Measurements from ENCODE around the gene PLSCR5.

Gene PLSCR5

DNA sequence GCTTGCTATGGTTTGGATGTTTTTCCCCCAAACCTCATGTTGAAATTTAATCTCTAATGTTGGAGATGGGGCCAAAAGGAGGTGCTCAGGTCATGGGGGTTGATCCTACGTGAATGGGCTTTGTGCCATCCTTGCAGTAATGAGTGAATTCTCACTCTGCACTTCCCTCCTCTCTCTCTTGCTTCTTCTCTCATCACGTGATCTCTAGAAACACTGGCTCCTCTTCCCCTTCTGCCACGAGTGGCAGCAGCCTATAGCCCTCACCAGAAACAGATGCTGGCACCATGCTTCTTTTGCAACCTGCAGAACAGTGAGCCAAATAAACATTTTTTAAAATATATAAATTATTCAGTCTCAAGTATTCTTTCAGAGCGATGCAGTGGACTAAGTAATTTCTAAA, 47.4 kb downstream of the PLSCR5 start:
- no peak for DNase-seq
- Histone ChIP-seq H3K9me3 (ENCODE audit: control extremely low read depth in 1 of 5, control insufficient read depth in 4 of 5, insufficient read depth in 2 of 5, low read depth in 1 of 5, low read length in 4 of 5) (no peaks in the 10 kb centered on the region), H3K27me3 (replicated peaks in 2 of 5; ENCODE audit: control insufficient read depth in 4 of 5, insufficient read depth in 5 of 5, low read length in 4 of 5) (no peaks in the 10 kb centered on the region), H3K36me3 (ENCODE audit: control insufficient read depth in 4 of 4, insufficient read depth in 4 of 4, low read length in 3 of 4) (no peaks in the 10 kb centered on the region), H3K4me3 (ENCODE audit: control insufficient read depth in 1 of 7, extremely low read depth in 1 of 7, insufficient read depth in 4 of 7, low read depth in 2 of 7, low read length in 6 of 7) (no peak overlapping the region), H3K4me1 (ENCODE audit: control extremely low read depth in 1 of 4, control insufficient read depth in 4 of 4, insufficient read depth in 4 of 4, low read length in 3 of 4) (peaks cover 0 to 25% (median 0%) of the 10 kb centered on the region in 4 experiments), H3K27ac (ENCODE audit: insufficient read depth in 1 of 2, low read depth in 1 of 2, low read length in 2 of 2, poor library complexity in 1 of 2, severe bottlenecking in 2 of 2) (no peak overlapping the region)
- 83% methylated on average over 3 of the region's 4 CpGs for WGBS (ENCODE audit: insufficient coverage)
- POLR2A ChIA-PET, result no interaction called here
- CTCF ChIA-PET, result interaction anchor here (1.1 kb wide), 1 partner anchor 11 kb away, joined by 3 read pairs; no protein-coding TSS in a partner anchor

DNA sequence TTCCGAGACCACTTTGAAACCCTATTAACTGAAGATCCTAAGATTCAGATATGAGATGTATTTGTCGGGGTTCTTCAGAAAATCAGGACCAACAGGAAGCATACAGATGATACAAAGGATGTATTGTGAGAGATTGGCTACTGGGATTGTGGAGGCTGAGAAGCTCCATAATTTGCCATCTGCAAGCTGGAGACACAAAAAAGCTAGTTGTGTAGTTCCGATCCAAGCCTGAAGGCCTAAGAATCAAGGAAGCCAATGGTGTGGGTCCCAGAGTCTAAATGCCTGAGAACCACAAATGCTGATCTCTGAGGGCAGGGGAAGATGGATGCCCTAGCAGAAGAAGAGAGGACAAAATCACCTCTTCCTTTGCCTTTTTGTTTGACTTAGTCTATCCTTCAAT, 49.8 kb downstream of the PLSCR5 start:
- POLR2A ChIA-PET, result no interaction called here
- Histone ChIP-seq H3K4me3 (ENCODE audit: control insufficient read depth in 1 of 7, extremely low read depth in 1 of 7, insufficient read depth in 4 of 7, low read depth in 2 of 7, low read length in 6 of 7) (no peak overlapping the region), H3K36me3 (ENCODE audit: control insufficient read depth in 4 of 4, insufficient read depth in 4 of 4, low read length in 3 of 4) (no peaks in the 10 kb centered on the region), H3K4me1 (ENCODE audit: control extremely low read depth in 1 of 4, control insufficient read depth in 4 of 4, insufficient read depth in 4 of 4, low read length in 3 of 4) (peaks cover 0 to 25% (median 0%) of the 10 kb centered on the region in 4 experiments), H3K27me3 (replicated peaks in 2 of 5; ENCODE audit: control insufficient read depth in 4 of 5, insufficient read depth in 5 of 5, low read length in 4 of 5) (no peaks in the 10 kb centered on the region), H3K9me3 (ENCODE audit: control extremely low read depth in 1 of 5, control insufficient read depth in 4 of 5, insufficient read depth in 2 of 5, low read depth in 1 of 5, low read length in 4 of 5) (no peaks in the 10 kb centered on the region), H3K27ac (ENCODE audit: insufficient read depth in 1 of 2, low read depth in 1 of 2, low read length in 2 of 2, poor library complexity in 1 of 2, severe bottlenecking in 2 of 2) (no peak overlapping the region)
- WGBS (ENCODE audit: insufficient coverage), result 96% methylated on average over 2 of the region's 3 CpGs
- no peak for DNase-seq
- CTCF ChIA-PET, result no interaction called here

DNA sequence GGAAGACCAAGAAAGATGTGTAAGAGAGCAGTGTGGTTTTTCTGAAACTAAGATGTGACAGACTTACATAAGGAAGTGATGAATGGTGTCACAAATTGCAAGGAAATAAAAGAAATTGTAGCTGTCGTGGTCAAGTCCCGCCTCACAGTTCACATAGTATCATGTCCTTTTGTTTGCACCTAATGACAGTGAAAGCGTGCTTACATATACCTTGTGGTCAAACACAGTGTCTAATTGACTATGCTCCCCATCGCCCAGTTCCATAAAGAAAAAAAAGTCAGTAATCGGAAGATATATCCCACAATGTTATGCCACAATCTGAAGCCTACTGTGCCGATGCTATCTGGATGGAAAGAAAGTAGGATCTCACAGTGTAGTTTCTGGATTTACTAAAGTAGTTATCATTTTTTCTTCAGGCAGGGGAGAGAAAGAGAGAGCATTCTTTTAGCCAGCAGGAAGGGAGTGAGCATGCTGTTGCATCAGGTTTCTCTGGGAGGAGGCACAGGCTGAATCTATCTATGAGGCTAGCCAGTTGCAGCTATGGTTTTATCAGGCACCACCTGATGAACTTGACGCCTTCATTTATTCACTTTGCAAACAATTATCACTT, 50.9 kb downstream of the PLSCR5 start:
- ChIA-PET CTCF (interaction anchor here (1.0 to 1.3 kb wide), 2 partner anchors 36 to 40 kb away, joined by 3 read pairs; no protein-coding TSS in a partner anchor), POLR2A (no interaction called here)
- no peak overlapping the region for H3K27ac ChIP-seq (ENCODE audit: insufficient read depth in 1 of 2, low read depth in 1 of 2, low read length in 2 of 2, poor library complexity in 1 of 2, severe bottlenecking in 2 of 2)
- H3K4me3 ChIP-seq (ENCODE audit: control insufficient read depth in 1 of 7, extremely low read depth in 1 of 7, insufficient read depth in 4 of 7, low read depth in 2 of 7, low read length in 6 of 7), result peak overlapping the region in 2 of 7 experiments; percentile 20 to 31
- DNase-seq, result no peak
- H3K4me1 ChIP-seq (ENCODE audit: control extremely low read depth in 1 of 4, control insufficient read depth in 4 of 4, insufficient read depth in 4 of 4, low read length in 3 of 4), result peaks cover 0 to 29% (median 4%) of the 10 kb centered on the region in 4 experiments
- no peaks in the 10 kb centered on the region for H3K9me3 ChIP-seq (ENCODE audit: control extremely low read depth in 1 of 5, control insufficient read depth in 4 of 5, insufficient read depth in 2 of 5, low read depth in 1 of 5, low read length in 4 of 5)
- no peaks in the 10 kb centered on the region for H3K36me3 ChIP-seq (ENCODE audit: control insufficient read depth in 4 of 4, insufficient read depth in 4 of 4, low read length in 3 of 4)
- H3K27me3 ChIP-seq (replicated peaks in 2 of 5; ENCODE audit: control insufficient read depth in 4 of 5, insufficient read depth in 5 of 5, low read length in 4 of 5), result no peaks in the 10 kb centered on the region
- 87% methylated on average over 6 of the region's 7 CpGs for WGBS (ENCODE audit: insufficient coverage)

DNA sequence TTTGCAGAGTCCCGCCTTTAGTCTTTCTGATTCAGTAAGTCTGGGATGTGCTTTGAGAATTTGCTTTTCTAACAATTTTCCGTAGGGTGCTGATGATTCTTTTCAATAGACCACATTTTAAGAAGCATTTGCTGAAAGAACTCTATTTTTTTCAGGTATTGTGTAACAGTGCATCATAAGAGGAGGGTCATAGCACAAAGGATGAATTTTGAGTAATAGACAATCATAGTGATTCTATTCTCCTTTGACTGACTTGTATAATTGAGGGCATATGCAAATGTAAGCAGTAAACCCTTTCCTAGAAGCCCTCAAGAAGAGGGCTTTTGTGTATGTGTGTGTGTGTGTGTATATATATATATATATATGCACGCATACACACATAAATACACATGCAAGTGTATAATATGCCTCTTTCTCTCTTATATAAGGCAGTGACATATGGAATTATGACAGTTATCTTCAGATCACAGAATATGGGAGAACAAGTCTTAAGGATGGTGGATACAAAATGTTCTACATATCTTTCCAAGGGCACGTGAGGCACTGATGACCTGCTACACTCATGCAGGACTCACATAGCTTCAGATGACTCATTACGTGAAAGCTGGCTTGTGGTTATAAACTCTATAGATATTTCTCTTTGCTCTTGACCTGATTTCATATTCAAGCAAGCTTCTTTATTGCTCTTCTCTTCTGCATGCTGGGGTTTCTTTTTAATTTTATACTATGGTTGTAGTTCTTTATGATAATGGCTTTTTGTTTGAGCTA, 54.2 kb downstream of the PLSCR5 start:
- Histone ChIP-seq H3K4me3 (ENCODE audit: control insufficient read depth in 1 of 7, extremely low read depth in 1 of 7, insufficient read depth in 4 of 7, low read depth in 2 of 7, low read length in 6 of 7) (no peak overlapping the region), H3K27me3 (replicated peaks in 2 of 5; ENCODE audit: control insufficient read depth in 4 of 5, insufficient read depth in 5 of 5, low read length in 4 of 5) (no peaks in the 10 kb centered on the region), H3K36me3 (ENCODE audit: control insufficient read depth in 4 of 4, insufficient read depth in 4 of 4, low read length in 3 of 4) (no peaks in the 10 kb centered on the region), H3K27ac (ENCODE audit: insufficient read depth in 1 of 2, low read depth in 1 of 2, low read length in 2 of 2, poor library complexity in 1 of 2, severe bottlenecking in 2 of 2) (no peak overlapping the region), H3K9me3 (ENCODE audit: control extremely low read depth in 1 of 5, control insufficient read depth in 4 of 5, insufficient read depth in 2 of 5, low read depth in 1 of 5, low read length in 4 of 5) (no peaks in the 10 kb centered on the region), H3K4me1 (ENCODE audit: control extremely low read depth in 1 of 4, control insufficient read depth in 4 of 4, insufficient read depth in 4 of 4, low read length in 3 of 4) (peaks cover 0 to 18% (median 4%) of the 10 kb centered on the region in 4 experiments)
- ChIA-PET CTCF (interaction anchor here (1.1 kb wide), 1 partner anchor 328 kb away, joined by 3 read pairs; no protein-coding TSS in a partner anchor), POLR2A (no interaction called here)
- peak in 2 of 3 donors; percentile 23 to 39 for DNase-seq
- 96% methylated on average over 4 of the region's 5 CpGs for WGBS (ENCODE audit: insufficient coverage)

DNA sequence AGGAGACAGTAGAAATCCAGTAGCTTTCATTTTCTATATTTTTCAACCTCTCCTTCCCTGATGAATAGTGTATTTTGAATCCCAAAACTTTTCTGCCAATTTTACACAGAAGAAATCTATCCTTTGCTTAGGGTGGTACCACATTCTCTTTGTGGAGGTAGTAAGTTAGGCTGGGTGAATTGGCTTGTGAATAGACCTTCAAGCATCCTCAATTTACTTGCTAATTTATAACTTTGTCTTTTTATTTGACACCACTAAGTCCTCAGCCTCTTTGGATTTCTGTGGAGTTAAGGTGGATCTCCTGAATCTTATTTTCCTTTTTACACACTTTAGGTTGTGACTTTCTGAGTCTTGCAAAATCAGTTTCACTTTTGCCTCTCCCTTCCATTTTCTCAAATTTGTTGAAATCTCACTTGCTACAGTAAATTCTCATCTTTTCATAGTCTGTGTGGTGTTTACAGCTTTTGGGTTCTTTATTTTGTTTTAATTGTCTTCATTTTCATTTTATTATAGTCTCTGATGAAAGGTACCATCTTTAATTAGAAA, 55.0 kb downstream of the PLSCR5 start:
- DNase-seq, result peak in 1 of 3 donors; percentile 19
- ChIA-PET POLR2A (no interaction called here), CTCF (interaction anchor here (1.2 kb wide), 1 partner anchor 40 kb away, joined by 5 read pairs; no protein-coding TSS in a partner anchor)
- no peaks in the 10 kb centered on the region for H3K27me3 ChIP-seq (replicated peaks in 2 of 5; ENCODE audit: control insufficient read depth in 4 of 5, insufficient read depth in 5 of 5, low read length in 4 of 5)
- H3K4me1 ChIP-seq (ENCODE audit: control extremely low read depth in 1 of 4, control insufficient read depth in 4 of 4, insufficient read depth in 4 of 4, low read length in 3 of 4), result peaks cover 0 to 20% (median 5%) of the 10 kb centered on the region in 4 experiments
- peak overlapping the region in 1 of 7 experiments; percentile 26 for H3K4me3 ChIP-seq (ENCODE audit: control insufficient read depth in 1 of 7, extremely low read depth in 1 of 7, insufficient read depth in 4 of 7, low read depth in 2 of 7, low read length in 6 of 7)
- no peak overlapping the region for H3K27ac ChIP-seq (ENCODE audit: insufficient read depth in 1 of 2, low read depth in 1 of 2, low read length in 2 of 2, poor library complexity in 1 of 2, severe bottlenecking in 2 of 2)
- H3K36me3 ChIP-seq (ENCODE audit: control insufficient read depth in 4 of 4, insufficient read depth in 4 of 4, low read length in 3 of 4), result no peaks in the 10 kb centered on the region
- no peaks in the 10 kb centered on the region for H3K9me3 ChIP-seq (ENCODE audit: control extremely low read depth in 1 of 5, control insufficient read depth in 4 of 5, insufficient read depth in 2 of 5, low read depth in 1 of 5, low read length in 4 of 5)

DNA sequence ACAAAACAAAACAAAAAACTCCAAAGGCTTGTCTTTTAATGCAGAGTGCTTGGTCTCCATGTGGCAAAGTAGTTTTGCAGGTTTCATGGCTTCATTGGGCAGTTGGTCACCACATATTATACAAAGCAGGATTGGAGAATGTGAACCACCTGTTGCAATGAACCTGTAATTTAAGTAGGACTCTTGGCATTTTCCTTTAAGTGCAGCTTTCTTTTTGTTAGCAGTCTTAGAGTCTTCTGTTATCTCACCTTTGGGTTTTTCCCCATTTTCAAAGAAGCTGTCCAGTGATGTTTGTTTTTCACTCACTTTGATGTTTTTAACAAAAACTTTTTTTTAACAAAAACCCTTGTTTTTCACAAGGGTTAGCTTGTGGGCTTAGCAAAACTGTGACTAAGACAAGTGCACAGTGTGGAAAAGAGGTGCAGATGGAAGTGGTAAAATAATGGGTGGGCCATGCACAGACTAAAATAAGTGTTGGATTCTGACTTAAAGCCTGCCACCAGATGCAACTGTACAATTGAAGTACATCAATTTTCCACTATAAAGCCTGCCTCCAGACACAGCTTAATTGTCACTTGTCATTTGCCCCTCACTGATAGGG, 57.8 kb downstream of the PLSCR5 start:
- H3K4me1 ChIP-seq (ENCODE audit: control extremely low read depth in 1 of 4, control insufficient read depth in 4 of 4, insufficient read depth in 4 of 4, low read length in 3 of 4), result peaks cover 10 to 26% (median 17%) of the 10 kb centered on the region in 4 experiments
- no peaks in the 10 kb centered on the region for H3K36me3 ChIP-seq (ENCODE audit: control insufficient read depth in 4 of 4, insufficient read depth in 4 of 4, low read length in 3 of 4)
- ChIA-PET POLR2A (no interaction called here), CTCF (no interaction called here)
- no peak overlapping the region for H3K4me3 ChIP-seq (ENCODE audit: control insufficient read depth in 1 of 7, extremely low read depth in 1 of 7, insufficient read depth in 4 of 7, low read depth in 2 of 7, low read length in 6 of 7)
- H3K27me3 ChIP-seq (replicated peaks in 2 of 5; ENCODE audit: control insufficient read depth in 4 of 5, insufficient read depth in 5 of 5, low read length in 4 of 5), result no peaks in the 10 kb centered on the region
- H3K27ac ChIP-seq (ENCODE audit: insufficient read depth in 1 of 2, low read depth in 1 of 2, low read length in 2 of 2, poor library complexity in 1 of 2, severe bottlenecking in 2 of 2), result no peak overlapping the region
- DNase-seq, result no peak
- H3K9me3 ChIP-seq (ENCODE audit: control extremely low read depth in 1 of 5, control insufficient read depth in 4 of 5, insufficient read depth in 2 of 5, low read depth in 1 of 5, low read length in 4 of 5), result no peaks in the 10 kb centered on the region

Data from common myeloid progenitor, CD34-positive (primary cell).